GM06990 (cell line): ENCODE results near the gene SLITRK2.

ENCODE experiments used
- DNase-seq: peaks from one replicate; pipeline ENCODE4 v3.0.0-alpha.2; 2011; ENCODE audit not compliant: insufficient read length; ENCODE audit errors: extremely low read depth
- H3K27me3 ChIP-seq: replicated peaks from 2 replicates; pipeline ENCODE4 v1.6.0; 2011; ENCODE audit warnings: low read length; ENCODE audit not compliant: control insufficient read depth, insufficient read depth
- H3K36me3 ChIP-seq: 2 replicates; pipeline ENCODE4 v1.5.1; 2011; ENCODE audit warnings: low read length; ENCODE audit not compliant: control insufficient read depth, insufficient read depth
- H3K4me3 ChIP-seq: replicated peaks from 2 replicates; pipeline ENCODE4 v1.5.1; 2011; ENCODE audit warnings: low read depth, mild to moderate bottlenecking, control low read depth, low read length
- TF ChIP-seq, protein P1 (sequence below): IDR thresholded peaks from 2 replicates; pipeline ENCODE4 v1.5.1; 2011; ENCODE audit warnings: low read length, control low read depth, mild to moderate bottlenecking, inconsistent platforms; ENCODE audit not compliant: insufficient read depth, poor library complexity, severe bottlenecking

SLITRK2 gene

DNA sequence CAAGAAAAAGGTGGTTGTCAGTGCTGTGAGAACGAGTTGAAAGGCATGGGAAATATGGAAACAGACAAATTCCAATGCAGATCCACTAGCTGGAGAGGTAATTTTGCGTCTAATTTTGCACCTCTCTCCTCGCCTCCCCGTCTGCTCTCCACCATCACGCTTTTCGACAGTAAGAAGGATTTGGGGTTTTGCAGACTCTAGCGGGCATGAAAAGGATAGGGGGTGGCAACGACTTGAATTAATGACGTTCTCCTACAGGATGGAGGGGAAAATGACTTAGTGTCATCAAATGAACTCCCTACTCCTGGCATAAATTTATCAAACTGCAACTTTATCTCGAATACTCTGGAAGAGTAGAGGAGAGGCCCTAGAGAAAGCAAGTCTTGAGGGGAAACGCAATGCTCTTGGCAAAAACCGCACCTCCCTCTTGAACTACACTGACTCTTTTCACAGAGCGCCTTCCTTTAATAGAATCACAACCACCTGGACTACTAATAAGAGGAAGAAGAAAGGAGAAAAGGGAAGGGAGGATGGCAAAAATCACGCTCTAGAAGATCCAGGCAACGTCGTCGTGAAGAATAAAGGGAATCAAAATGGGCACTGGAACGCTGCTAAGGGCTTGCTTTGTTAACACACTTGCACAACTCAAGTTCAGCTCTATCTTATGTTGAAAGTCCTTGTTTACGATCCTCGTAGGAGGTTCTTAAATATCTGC, 871 bp upstream of the SLITRK2 start:
- TF ChIP-seq, protein P1, sequence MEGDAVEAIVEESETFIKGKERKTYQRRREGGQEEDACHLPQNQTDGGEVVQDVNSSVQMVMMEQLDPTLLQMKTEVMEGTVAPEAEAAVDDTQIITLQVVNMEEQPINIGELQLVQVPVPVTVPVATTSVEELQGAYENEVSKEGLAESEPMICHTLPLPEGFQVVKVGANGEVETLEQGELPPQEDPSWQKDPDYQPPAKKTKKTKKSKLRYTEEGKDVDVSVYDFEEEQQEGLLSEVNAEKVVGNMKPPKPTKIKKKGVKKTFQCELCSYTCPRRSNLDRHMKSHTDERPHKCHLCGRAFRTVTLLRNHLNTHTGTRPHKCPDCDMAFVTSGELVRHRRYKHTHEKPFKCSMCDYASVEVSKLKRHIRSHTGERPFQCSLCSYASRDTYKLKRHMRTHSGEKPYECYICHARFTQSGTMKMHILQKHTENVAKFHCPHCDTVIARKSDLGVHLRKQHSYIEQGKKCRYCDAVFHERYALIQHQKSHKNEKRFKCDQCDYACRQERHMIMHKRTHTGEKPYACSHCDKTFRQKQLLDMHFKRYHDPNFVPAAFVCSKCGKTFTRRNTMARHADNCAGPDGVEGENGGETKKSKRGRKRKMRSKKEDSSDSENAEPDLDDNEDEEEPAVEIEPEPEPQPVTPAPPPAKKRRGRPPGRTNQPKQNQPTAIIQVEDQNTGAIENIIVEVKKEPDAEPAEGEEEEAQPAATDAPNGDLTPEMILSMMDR, result no peak
- no peak for DNase-seq
- Histone ChIP-seq H3K4me3 (no peak overlapping the region), H3K36me3 (no peaks in the 10 kb centered on the region), H3K27me3 (no peaks in the 10 kb centered on the region)

DNA sequence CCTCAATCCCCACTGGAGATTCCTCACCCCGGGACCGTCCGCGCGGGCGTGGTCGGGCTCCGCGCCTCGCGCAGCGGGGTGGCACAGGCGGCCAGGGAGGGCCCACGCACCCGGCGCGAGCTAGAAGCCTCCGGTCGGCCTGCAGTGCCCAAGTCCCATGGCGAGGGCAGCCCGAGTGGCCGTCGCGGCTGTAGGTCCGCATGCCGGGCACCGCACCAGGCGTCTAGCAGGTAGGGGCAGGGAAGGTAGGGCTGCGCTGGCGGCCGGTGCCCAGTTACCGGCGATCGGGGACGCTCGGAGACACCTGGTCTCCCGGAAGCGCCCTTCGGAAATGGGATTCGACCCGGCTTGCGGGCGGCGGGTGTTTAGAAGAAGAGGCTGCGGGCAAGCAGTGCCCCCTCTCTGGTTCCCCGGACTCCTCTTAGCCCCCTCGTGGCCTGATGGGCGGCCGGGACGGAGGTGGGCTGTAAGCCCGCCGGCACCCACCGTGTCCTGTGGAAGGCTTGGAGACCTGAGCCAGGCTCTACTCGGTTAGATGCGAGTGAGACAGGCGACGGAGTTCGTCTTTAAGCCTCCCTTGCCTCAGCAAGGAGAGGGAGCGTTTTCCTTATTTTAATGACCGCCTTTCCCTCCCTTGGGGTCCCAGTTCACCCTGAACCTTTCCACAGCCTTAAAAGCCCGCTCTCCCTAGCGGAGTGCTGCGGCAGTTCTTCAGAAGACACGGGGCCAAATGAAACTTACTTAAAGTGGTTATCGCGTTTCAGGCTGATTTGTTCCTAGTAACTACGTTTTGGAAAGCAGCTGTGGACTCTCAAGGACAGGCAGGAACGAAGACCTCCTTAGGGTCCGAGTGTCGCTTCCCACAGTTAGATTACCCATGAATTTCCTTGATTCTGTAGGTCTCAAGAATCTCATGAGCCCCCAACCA, 821 bp downstream of the SLITRK2 start:
- TF ChIP-seq, protein P1, result no peak
- Histone ChIP-seq H3K27me3 (no peaks in the 10 kb centered on the region), H3K36me3 (no peaks in the 10 kb centered on the region), H3K4me3 (no peak overlapping the region)
- DNase-seq, result no peak

DNA sequence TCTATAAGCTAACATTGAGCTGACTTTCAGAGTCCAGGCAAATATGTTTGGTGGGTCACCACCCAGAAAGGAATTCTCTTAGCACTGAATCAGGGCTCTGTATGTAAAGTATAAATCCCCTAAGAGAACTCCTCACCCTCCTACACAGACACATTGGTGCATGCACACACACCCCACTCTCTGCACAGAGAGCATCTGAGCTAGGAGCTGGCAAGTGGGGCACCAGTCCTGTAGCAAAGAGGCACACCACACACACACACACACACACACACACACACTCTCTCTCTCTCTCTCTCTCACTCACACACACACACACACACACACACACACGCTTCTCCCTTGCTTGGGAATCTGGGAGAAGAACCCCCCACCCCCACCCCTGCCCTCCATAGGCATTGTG, 3.2 kb downstream of the SLITRK2 start:
- H3K4me3 ChIP-seq, result no peak overlapping the region
- no peaks in the 10 kb centered on the region for H3K36me3 ChIP-seq
- TF ChIP-seq, protein P1, result no peak
- no peak for DNase-seq
- H3K27me3 ChIP-seq, result no peaks in the 10 kb centered on the region

DNA sequence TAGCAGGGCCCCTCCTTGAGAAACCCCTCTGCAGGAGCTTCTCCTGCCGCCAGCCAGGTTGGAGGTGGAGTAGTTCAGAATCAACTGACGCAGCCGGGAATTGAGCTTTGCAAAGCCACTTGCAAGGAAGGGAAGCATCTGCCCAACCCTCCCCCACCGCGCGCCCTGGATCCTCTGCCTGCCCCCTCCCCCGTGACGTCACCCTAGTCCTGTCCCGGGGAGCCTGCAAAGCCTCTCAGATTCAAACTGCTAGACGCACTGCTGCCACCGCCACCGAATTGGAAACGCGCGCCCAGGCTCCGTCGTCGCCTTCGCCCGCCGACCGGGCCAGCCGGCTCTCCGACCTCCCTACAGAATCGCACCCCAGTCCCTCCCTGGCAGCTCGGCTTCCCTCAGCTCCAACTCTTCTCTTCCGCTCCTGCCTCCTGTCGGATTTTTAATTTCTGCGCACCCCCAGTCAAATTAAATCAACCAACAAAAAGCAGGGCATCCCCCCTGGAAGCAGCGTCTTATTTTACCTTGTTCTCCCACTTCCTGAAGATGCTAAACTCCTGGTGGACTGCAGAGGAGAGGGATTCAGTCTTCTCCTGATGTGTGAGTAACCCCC, 3.8 kb downstream of the SLITRK2 start:
- H3K4me3 ChIP-seq, result no peak overlapping the region
- no peaks in the 10 kb centered on the region for H3K36me3 ChIP-seq
- TF ChIP-seq, protein P1, result no peak
- H3K27me3 ChIP-seq, result no peaks in the 10 kb centered on the region
- DNase-seq, result no peak

DNA sequence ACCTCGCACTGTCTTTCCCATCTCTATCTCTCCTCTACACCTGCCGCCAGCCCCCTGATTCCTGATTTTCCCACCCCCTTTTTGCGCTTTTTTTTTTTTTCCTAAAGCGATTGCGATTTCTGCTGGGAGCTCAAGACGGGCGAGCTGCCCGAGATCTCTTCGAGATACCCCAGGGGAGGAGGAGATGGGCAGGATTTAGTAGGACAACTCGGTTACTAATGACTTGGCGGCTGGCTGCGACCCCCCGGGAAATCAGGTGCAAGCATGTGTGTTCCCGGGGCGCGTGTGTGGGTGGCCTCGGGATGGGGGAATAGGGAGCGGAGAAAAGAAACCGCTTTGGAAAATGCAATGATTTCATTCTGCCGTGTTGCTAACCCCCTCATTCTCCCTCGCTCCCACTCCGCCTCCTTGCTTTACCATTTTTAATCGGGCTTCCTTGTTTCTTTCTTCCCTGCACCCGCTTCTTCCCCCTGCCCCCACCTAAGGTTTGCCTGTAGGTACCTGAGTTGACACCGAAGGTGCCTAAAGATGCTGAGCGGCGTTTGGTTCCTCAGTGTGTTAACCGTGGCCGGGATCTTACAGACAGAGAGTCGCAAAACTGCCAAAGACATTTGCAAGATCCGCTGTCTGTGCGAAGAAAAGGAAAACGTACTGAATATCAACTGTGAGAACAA, 4.4 kb downstream of the SLITRK2 start:
- H3K27me3 ChIP-seq, result no peaks in the 10 kb centered on the region
- no peak for DNase-seq
- TF ChIP-seq, protein P1, result no peak
- H3K36me3 ChIP-seq, result no peaks in the 10 kb centered on the region
- no peak overlapping the region for H3K4me3 ChIP-seq
